Suprapubic skin (tissue), 4 donors: ENCODE results near the gene CCDC127. TPM values are rescaled to one million over a fixed set of nuclear protein-coding genes. Genes with fewer than 3 reads are reported as not detected.

Source experiments
- DNase-seq, 2 donors: peaks; one replicate each; pipeline ENCODE4 v3.0.0-alpha.2; 2019; ENCODE audit warnings: low spot score in 2 of 2
- H3K27ac ChIP-seq: fragments of 200-600 bp; sonication (generic); one replicate; pipeline ENCODE4 v1.5.1; 2019
- H3K27me3 ChIP-seq: fragments of 200-600 bp; sonication (generic); one replicate; pipeline ENCODE4 v1.5.1; 2019
- H3K36me3 ChIP-seq: fragments of 200-600 bp; sonication (generic); one replicate; pipeline ENCODE4 v1.5.1; 2019
- H3K4me1 ChIP-seq: fragments of 200-600 bp; sonication (generic); one replicate; pipeline ENCODE4 v1.5.1; 2019
- H3K4me3 ChIP-seq: fragments of 200-600 bp; sonication (generic); one replicate; pipeline ENCODE4 v1.5.1; 2019; ENCODE audit warnings: mild to moderate bottlenecking
- H3K9me3 ChIP-seq: fragments of 200-600 bp; sonication (generic); one replicate; pipeline ENCODE4 v1.5.1; 2019
- EP300 ChIP-seq: sonication (generic); formaldehyde crosslinking; IDR thresholded peaks from one replicate; pipeline ENCODE4 v1.6.1; 2017; ENCODE audit warnings: antibody characterized with exemption
- POLR2A ChIP-seq, 2 donors: fragments of 450-650 bp; IDR thresholded peaks; one replicate each; pipeline ENCODE4 v1.6.1; 2017; ENCODE audit warnings: antibody characterized with exemption in 2 of 2, mild to moderate bottlenecking in 2 of 2, moderate library complexity in 2 of 2
- POLR2AphosphoS5 ChIP-seq, 3 donors: sonication (generic); formaldehyde crosslinking; IDR thresholded peaks; one replicate each; pipeline ENCODE4 v1.6.1; 2017; ENCODE audit warnings: antibody characterized with exemption in 3 of 3
- WGBS: methylation state at CpG from one replicate; pipeline ENCODE4 v1.1.5; 2018; 5-methylcytosine and 5-hydroxymethylcytosine counted together
- total RNA-seq, 4 donors: library from RNA; depleted of rRNA; stranded (reverse); fragments of >200 nt; gene quantifications; one replicate each; pipeline ENCODE4 v1.1.0, GENCODE V29; 2016
- TF ChIP-seq, protein P1 (sequence below), 2 donors: fragments of 200-600 bp in 1 of 2; fragments of 450-650 bp in 1 of 2; sonication (generic) in 1 of 2; IDR thresholded peaks; one replicate each; pipeline ENCODE4 v1.5.1; 2016 to 2019; ENCODE audit warnings: antibody characterized with exemption in 2 of 2, mild to moderate bottlenecking in 1 of 2, moderate library complexity in 1 of 2

CCDC127 gene
- total RNA-seq, 4 donors from 2014 or later, result 3.1 to 11.7 (median 5.1) TPM

DNA sequence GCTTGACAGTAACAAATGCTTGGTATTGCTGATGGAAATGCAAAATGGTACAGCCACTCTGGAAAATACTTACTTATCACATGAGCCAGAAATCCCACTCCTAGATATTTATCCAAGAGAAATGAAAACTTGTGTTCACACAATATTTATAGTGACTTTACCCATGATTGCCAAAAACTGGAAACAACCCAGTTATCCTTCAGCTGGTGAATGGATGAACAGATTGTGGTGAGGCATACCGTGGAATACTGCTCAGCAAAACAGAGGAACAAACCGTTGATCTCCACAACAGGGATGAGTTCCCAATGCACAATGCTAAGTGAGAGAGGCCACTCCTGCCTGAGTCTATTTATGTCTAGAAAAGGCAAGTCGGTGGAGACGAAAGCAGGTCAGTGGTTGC is 67.2 kb downstream of the CCDC127 start:
- Histone ChIP-seq H3K27ac (no peak overlapping the region), H3K4me3 (no peak overlapping the region), H3K4me1 (no peaks in the 10 kb centered on the region), H3K27me3 (no peaks in the 10 kb centered on the region), H3K9me3 (peaks cover 7% of the 10 kb centered on the region), H3K36me3 (no peaks in the 10 kb centered on the region)
- DNase-seq, result no peak
- 90% methylated on average over 4 of the region's 4 CpGs for WGBS
- no peak for TF ChIP-seq EP300

DNA sequence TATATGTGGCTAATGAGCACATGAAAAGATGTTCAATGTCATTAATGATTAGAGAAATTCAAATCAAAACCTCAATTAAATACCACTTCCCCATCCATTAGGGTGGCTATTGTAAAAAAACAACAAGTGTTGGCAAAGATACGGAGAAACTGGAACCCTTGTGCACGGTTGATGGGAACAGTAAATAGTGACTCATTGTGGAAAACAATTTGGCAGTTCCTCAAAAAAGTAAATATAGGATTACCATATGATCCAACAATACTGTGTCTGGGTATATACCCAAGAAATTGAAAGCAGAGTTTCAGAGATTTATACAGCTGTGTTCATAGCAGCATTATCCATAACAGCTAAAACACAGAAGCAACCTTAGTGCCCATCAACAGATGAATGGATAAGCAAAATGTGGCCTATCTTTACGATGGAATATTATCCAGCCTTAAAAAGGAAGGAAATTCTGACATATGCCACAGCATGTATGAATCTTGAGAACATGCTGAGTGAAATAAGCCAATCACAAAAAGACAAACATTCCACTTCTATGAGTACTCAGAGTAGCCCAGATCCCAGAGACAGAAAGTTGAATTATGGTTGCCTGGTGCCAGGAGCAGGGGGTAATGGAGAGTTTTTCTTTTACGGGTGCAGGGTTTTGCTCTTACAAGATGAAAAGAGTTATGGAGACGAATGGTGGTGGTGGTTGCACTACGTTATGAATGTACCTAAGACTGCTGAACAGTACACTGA is 68.0 kb downstream of the CCDC127 start:
- no peak for DNase-seq
- H3K27me3 ChIP-seq, result no peaks in the 10 kb centered on the region
- H3K4me1 ChIP-seq, result no peaks in the 10 kb centered on the region
- no peaks in the 10 kb centered on the region for H3K36me3 ChIP-seq
- peaks cover 7% of the 10 kb centered on the region for H3K9me3 ChIP-seq
- no peak overlapping the region for H3K4me3 ChIP-seq
- WGBS, result 66% methylated on average over 6 of the region's 6 CpGs
- TF ChIP-seq POLR2A (IDR thresholded peaks at IDR 0.05), result no peak
- TF ChIP-seq EP300, result no peak
- TF ChIP-seq, protein P1, sequence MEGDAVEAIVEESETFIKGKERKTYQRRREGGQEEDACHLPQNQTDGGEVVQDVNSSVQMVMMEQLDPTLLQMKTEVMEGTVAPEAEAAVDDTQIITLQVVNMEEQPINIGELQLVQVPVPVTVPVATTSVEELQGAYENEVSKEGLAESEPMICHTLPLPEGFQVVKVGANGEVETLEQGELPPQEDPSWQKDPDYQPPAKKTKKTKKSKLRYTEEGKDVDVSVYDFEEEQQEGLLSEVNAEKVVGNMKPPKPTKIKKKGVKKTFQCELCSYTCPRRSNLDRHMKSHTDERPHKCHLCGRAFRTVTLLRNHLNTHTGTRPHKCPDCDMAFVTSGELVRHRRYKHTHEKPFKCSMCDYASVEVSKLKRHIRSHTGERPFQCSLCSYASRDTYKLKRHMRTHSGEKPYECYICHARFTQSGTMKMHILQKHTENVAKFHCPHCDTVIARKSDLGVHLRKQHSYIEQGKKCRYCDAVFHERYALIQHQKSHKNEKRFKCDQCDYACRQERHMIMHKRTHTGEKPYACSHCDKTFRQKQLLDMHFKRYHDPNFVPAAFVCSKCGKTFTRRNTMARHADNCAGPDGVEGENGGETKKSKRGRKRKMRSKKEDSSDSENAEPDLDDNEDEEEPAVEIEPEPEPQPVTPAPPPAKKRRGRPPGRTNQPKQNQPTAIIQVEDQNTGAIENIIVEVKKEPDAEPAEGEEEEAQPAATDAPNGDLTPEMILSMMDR (IDR thresholded peaks at IDR 0.05), result no peak
- no peak overlapping the region for H3K27ac ChIP-seq

- no peak overlapping the region for H3K4me3 ChIP-seq
- TF ChIP-seq POLR2A (IDR thresholded peaks at IDR 0.05), result no peak
- no peak for TF ChIP-seq EP300
- TF ChIP-seq POLR2AphosphoS5 (IDR thresholded peaks at IDR 0.05), result no peak
- TF ChIP-seq, protein P1 (IDR thresholded peaks at IDR 0.05), result no peak
- no peak for DNase-seq
- H3K9me3 ChIP-seq, result peaks cover 7% of the 10 kb centered on the region
- 97% methylated on average over 1 of the region's 1 CpG for WGBS
- H3K27me3 ChIP-seq, result no peaks in the 10 kb centered on the region
- no peak overlapping the region for H3K27ac ChIP-seq
- no peaks in the 10 kb centered on the region for H3K4me1 ChIP-seq
- H3K36me3 ChIP-seq, result no peaks in the 10 kb centered on the region
Measured at GRCh38 chr5:147751-148150, 70.2 kb downstream of the CCDC127 start.

Other genes with a start within 250 kb of the CCDC127 start
- gene PLEKHG4B, start 126.0 kb downstream of the CCDC127 start, total RNA-seq, result 1 to 10 TPM in 2 of 4 donors, under 1 TPM in 2; 0.45 to 2.4 (median 1.2) TPM
- gene LRRC14B, start 26.7 kb downstream of the CCDC127 start, total RNA-seq, result not detected
- 10 to 100 TPM; 51.5 to 80.2 (median 68.7) TPM for gene SDHA, start 167 bp upstream of the CCDC127 start, total RNA-seq
- 100 to 1,000 TPM in 1 of 4 donors, 10 to 100 TPM in 3; 90.1 to 105 (median 96.7) TPM for gene PDCD6, start 53.5 kb upstream of the CCDC127 start, total RNA-seq
- 10 to 100 TPM in 1 of 4 donors, 1 to 10 TPM in 3; 3.0 to 10.7 (median 4.2) TPM for gene AHRR, start 103.6 kb upstream of the CCDC127 start, total RNA-seq
- gene EXOC3, start 225.0 kb upstream of the CCDC127 start, total RNA-seq, result 100 to 1,000 TPM in 1 of 4 donors, 10 to 100 TPM in 3; 68.9 to 199 (median 83.4) TPM